GM21529 (cell line): ENCODE results near the gene STK32B.
"Not testable (repeated sequence)": the region's sequence is repeated elsewhere in the genome, so short reads cannot be mapped to it uniquely, and the experiment has no call there.

Experiments
- ATAC-seq: cut with Tn5 transposase; IDR thresholded peaks from one replicate; pipeline ENCODE4 v1.9.1; 2021; ENCODE audit not compliant: unreplicated experiment

The STK32B gene

DNA sequence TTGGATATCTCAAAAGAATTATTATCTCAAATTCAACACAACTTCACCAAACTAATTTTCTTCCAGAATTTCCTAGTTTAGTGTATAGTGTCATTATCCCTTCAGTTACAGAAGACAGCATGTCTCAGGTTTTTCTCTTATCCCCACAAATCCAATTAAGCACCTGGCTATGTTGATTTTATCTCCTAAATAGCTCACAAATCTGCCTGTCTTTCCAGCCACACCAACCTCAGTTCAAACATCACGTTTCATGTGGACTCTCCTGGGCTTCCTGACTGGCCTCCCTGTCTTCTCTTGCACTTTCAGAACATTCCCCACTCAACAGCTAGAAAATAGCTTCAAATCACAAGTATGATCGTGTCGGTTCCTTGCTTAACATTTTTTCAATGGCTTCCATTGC is 14.8 kb downstream of the STK32B start:
- ATAC-seq, result no peak

DNA sequence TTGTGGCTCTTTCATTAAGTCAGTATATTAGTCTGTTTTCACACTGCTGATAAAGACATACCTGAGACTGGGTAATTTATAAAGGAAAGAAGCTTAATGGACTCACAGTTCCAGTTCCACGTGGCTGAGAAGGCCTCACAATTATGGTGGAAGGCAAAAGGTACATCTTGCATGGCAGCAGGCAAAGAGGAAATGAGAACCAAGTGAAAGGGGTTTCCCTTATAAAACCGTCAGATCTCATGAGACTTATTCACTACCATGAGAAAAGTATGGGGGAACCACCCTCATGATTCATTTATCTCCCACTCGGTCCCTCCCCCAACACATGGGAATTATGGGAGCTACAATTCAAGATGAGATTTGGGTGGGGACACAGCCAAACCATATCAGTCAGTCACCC is 15.7 kb downstream of the STK32B start:
- ATAC-seq, result not testable (repeated sequence)

GRCh38 chr4:5067908-5068307 is 16.6 kb downstream of the STK32B start:
- no peak for ATAC-seq

- ATAC-seq, result no peak
These were observed 18.6 kb downstream of the STK32B start for GRCh38 chr4:5069901-5070300.

- no peak for ATAC-seq
These were observed 21.7 kb downstream of the STK32B start for GRCh38 chr4:5072948-5073347.

DNA sequence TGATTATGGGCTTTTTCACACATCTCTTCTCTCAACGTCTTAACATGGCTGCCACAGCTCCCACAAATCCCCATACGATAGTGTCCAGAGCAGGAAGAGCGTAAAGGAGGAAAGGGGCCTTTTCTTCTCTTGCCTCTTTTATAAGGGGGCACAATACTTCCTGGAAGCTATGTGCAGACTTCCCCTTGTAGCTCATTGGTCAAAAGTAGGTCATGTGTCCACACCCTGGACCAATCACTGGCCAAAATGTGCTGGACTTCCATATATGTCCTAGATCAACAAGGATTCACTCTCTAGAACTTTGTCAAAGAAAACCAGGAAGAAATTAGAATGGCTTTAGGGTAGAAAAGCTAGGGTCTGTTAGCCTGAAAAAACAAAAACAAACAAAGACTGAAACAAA is 26.7 kb downstream of the STK32B start:
- ATAC-seq, result no peak

- no peak for ATAC-seq
These were observed 28.3 kb downstream of the STK32B start for GRCh38 chr4:5079581-5079980.

DNA sequence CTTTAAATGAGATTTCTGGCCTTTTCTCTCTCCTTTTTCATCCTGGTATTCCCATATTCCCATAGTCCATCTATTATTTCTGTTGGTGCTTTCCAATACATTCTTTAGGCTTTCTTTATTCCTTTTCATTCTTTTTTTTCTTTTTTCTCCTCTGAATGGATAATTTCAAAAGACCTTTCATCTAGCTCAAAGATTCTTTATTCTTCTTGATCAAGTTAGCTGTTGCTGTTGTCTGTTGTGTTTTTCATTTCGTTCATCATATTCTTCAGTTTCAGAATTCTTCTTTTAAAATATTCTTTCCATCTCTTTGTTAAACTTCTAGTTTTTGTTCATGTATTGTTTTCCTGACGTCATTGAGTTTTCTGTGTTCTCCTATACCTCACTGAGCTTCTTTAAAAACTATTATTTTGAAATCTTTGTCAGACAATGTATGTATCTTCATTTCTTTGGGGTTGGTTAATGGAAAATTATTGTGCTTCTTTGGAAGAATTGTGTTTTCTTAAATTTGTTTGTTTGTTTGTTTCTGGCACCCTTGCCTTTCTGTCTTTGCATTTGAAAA is 30.2 kb downstream of the STK32B start:
- ATAC-seq, result no peak

DNA sequence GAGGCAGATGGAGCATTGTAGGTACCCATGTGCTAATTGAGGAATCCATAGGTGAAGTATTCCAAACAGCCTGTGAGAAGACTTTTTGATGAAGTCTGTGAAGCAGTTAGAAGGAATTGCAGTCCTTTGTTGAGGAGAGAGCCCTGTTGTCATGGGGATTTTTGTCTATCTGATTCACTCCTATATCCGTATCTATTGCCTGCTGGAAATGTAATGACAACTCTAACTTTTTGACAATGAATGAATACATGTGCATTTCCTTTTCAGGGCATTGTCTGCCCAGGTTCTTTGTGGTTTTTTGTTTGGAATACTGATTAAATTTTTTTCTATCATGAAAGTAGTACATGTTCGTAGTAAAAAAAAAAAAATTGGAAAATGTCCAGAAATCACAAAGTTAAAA is 31.1 kb downstream of the STK32B start:
- ATAC-seq, result no peak

DNA sequence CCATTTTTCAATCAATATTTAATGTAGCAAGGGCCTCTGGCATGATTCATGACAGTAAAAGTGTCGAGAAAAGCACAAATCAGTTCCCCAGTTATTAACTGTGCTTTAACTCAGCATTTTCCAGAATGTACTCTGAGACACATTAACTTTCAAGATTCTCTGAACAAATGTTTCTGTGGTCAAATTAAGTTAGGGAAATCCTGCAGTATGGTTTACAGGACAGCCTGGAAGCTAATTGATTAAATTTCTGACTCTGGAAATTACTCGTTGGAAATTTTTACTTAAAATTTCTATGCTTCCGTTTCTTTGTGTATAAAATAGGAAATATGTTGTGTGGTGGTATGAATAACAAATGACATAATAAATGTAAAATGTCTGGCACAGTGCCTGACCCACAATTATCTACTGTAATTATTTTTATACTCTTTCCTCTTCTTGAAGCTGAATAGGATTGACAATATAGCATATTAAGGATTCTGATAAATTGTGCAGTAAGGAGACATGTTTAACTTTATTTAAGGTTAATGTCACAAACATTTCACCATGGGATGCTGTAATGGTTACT is 33.7 kb downstream of the STK32B start:
- no peak for ATAC-seq

GRCh38 chr4:5086535-5086934 is 35.3 kb downstream of the STK32B start:
- no peak for ATAC-seq

DNA sequence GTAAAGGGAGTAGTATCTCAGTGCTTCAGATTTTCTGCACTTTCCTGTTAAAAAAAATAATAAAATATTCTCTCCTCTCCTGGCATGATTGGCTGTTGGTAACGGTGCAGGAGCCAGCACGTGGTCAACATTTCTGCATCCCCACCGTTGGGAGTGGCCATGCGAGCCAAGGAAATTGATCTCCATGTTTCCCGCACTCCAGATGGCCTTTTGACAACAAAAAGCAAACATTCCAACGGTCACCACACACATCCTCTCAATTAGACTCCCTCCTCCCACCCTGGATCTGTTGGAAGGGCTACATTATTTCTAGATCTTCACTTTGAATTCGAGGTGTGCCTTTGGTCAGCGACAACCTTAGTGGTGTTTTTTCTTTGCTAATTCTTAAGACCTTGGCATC is 45.0 kb downstream of the STK32B start:
- ATAC-seq, result no peak

- no peak for ATAC-seq
These were observed 46.9 kb downstream of the STK32B start for GRCh38 chr4:5098176-5098575.

DNA sequence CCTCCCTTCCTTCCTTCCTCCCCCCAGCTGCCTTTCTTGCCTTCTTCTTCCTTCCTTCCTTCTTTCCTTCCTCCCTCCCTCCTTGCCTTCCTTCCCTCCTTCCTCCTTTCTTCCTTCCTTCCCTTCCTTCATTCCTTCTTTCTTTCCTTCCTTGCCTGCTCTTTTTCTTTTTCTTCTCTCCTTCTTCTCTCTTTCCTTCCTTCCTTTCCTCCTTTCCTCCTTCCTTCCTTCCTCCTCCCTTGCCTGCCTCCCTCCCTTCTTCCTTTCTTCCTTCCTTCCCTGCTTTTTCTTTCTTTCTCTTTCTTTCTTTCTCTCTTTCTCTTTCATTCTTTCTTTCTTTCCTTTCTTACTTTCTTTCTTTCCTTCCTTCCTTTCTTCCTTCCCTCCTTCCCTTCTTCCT is 49.1 kb downstream of the STK32B start:
- no peak for ATAC-seq

DNA sequence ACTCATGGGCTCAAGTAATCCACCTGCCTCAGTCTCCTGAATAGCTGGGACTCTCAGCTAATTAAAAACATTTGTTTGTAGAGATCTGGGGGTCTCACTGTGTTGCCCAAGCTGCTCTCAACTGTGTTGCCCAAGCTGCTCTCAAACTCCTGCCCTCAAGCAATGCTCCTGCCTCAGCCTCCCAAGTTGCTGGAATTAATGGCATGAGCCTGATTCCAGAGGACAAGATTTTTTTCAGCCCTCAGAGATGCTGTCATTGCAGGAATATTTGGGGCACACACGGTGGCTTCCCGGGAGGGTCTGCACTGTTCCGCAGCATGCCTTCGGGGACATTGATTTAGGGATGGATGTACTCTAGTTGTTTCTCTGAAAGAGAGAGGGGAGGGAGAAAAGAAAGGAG is 49.7 kb downstream of the STK32B start:
- no peak for ATAC-seq

GRCh38 chr4:5101571-5101970 is 50.3 kb downstream of the STK32B start:
- ATAC-seq, result no peak

DNA sequence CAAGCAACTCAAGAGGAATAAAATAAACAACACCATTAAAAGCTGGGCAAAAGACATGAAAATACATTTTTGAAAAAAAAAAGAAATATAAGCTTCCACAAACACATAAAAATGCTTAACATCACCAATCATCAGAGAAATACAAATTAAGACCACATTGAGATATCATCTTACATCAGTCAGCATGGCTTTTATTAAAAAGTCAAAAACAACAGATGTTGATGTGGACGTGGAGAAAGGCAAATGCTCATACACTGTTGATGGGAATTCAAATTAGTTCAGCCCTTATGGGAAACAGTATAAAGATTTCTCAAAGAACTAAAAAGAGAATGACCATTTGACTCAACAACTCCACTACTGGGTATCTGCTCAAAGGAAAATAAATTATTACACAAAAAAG is 59.6 kb downstream of the STK32B start:
- no peak for ATAC-seq

DNA sequence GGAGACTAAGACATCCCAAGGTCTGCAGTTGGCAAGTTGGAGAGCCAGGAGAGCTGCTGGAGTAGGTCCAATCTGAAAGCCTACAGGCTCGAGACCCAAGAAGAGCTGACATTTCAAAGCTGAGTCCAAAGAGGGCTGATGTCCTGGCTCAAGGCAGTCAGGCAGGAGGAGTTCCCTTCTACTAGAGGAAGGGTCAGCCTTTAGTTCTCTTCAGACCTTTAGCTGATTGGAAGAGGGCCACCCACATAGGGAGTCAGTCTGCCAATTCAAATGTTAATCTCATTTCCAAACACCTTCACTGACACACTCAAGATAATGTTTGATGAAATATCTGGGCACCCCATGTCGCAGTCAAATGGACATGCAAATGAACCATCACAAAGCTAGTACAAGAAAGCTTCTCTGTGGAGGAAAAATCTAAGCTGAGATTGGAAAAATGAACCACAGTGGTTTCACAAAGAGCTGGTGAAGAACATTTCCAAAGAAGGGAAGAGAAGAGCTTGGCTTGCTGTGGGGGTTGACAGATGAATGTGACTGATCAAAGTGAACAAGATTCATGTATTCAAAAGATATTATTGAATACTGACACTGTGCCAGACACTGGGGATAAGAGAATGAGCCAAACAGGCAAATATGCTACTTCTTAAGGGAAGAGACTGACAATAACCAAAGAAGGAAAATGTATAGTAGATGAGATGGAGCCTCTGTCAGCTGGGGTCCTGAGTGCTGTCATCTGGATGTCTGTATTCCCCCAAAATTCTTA is 61.2 kb downstream of the STK32B start:
- no peak for ATAC-seq

DNA sequence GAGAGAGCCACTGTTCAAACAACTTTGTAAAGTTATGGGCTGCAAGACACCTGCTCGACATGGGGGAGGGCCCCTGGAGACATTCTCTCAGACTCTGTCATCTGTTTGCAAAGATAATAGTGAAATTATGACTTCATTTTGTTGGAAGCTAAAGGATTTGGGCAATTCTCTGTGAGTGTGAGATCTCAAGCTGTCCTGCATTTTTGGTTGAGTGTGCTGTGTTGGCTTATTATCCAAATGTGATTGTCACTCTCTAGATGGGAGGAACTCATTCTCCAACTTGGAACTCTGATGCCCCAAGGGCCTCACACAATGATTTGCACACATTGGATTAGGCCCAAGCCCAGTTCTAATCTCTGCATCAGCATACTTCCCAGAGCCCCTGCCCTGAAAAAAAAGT is 63.7 kb downstream of the STK32B start:
- ATAC-seq, result no peak

- ATAC-seq, result no peak
These were observed 67.0 kb downstream of the STK32B start for GRCh38 chr4:5118091-5118786.

DNA sequence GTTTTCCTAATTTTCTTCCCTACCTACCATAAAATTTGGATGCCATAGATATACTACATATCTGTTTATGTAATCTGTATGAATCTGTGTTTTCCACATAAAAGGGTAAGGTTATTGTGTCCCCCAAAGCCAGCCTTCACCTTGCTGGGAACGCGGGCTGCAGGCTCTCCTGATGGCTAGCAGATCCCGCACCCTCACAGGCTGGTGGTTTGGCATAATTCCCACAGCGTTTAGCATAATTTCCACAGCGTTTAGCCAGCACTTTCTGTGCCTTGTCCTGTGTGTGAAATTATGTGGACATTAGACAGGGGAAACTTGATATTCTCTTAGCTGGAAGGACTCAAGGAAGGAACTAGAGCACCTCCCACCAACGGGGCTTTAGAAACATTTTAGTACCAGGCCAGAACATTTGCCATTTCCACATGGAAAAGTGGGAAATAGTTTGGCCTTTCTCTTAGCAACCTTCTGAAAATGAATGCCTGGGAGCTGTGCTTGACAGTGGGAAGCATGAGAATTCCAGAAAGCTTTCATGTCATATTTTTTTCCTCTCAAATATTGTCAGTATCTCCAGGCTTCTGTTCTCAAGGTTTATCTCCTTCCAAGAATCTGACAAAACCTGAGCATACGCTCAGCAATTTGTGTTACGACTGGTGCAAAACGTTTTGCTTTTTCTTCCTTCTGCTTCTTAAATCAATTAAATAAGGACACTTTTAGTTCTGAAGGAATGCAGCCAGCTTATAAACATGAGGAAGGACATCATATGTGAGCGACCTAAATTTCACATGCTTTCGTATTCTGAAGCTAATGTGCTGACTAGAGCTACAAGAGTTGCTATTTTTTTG is 67.9 kb downstream of the STK32B start:
- ATAC-seq, result no peak
